HEK293T (cell line): ENCODE data around the gene ADAMTSL4.

Experiments
- CTCF ChIA-PET: fragments of 350-600 bp; formaldehyde crosslinking; extraction: SDS; loops from one replicate; lab custom pipeline; 2021; ENCODE audit warnings: antibody characterized with exemption, inconsistent platforms; lab: Yijun Ruan, JAX
- POLR2A ChIA-PET: fragments of 350-600 bp; formaldehyde crosslinking; extraction: SDS; loops from one replicate; lab custom pipeline; 2020; ENCODE audit warnings: antibody characterized with exemption, inconsistent platforms; lab: Yijun Ruan, JAX
- DNase-seq: peaks from one replicate; pipeline ENCODE4 v3.0.0; 2012; ENCODE audit warnings: mixed read lengths; ENCODE audit errors: extremely low spot score
- ARNT ChIP-seq: fragments of 450-650 bp; IDR thresholded peaks from 2 replicates; pipeline ENCODE4 v1.6.1; 2017; ENCODE audit warnings: mild to moderate bottlenecking
- BHLHE40 ChIP-seq: fragments of 450-650 bp; IDR thresholded peaks from 2 replicates; pipeline ENCODE4 v1.6.1; 2016; ENCODE audit warnings: mild to moderate bottlenecking, moderate library complexity, borderline replicate concordance
- CTBP1 ChIP-seq: fragments of 450-650 bp; IDR thresholded peaks from 2 replicates; pipeline ENCODE4 v1.6.1; 2016; ENCODE audit warnings: borderline replicate concordance
- ELF4 ChIP-seq: fragments of 450-650 bp; IDR thresholded peaks from 2 replicates; pipeline ENCODE4 v1.6.1; 2017; ENCODE audit warnings: antibody characterized with exemption
- FOXA1 ChIP-seq: fragments of 450-650 bp; IDR thresholded peaks from 2 replicates; pipeline ENCODE4 v1.6.1; 2016; ENCODE audit warnings: mild to moderate bottlenecking
- FOXK2 ChIP-seq: fragments of 450-650 bp; IDR thresholded peaks from 2 replicates; pipeline ENCODE4 v1.6.1; 2016; ENCODE audit warnings: mild to moderate bottlenecking
- FOXM1 ChIP-seq: fragments of 450-650 bp; IDR thresholded peaks from 2 replicates; pipeline ENCODE4 v1.6.1; 2017; ENCODE audit warnings: mild to moderate bottlenecking, borderline replicate concordance
- HDGF ChIP-seq: fragments of 450-650 bp; IDR thresholded peaks from 2 replicates; pipeline ENCODE4 v1.6.1; 2017; ENCODE audit warnings: antibody characterized with exemption, borderline replicate concordance
- L3MBTL2 ChIP-seq: fragments of 450-650 bp; conservative IDR thresholded peaks from 2 replicates; pipeline ENCODE4 v1.6.1; 2016; ENCODE audit warnings: mild to moderate bottlenecking
- LEF1 ChIP-seq: fragments of 450-650 bp; IDR thresholded peaks from 2 replicates; pipeline ENCODE4 v1.6.1; 2017; ENCODE audit warnings: mild to moderate bottlenecking, borderline replicate concordance
- NFRKB ChIP-seq: fragments of 450-650 bp; IDR thresholded peaks from 2 replicates; pipeline ENCODE4 v1.6.1; 2016; ENCODE audit warnings: mild to moderate bottlenecking, moderate library complexity
- SP1 ChIP-seq: fragments of 450-650 bp; IDR thresholded peaks from 2 replicates; pipeline ENCODE4 v1.6.1; 2017
- SUZ12 ChIP-seq: fragments of 450-650 bp; IDR thresholded peaks from 2 replicates; pipeline ENCODE4 v1.6.1; 2016; ENCODE audit warnings: mild to moderate bottlenecking
- TARDBP ChIP-seq: fragments of 450-650 bp; IDR thresholded peaks from 2 replicates; pipeline ENCODE4 v1.6.1; 2016
- ZNF384 ChIP-seq: fragments of 450-650 bp; IDR thresholded peaks from 2 replicates; pipeline ENCODE4 v1.6.1; 2016
- TF ChIP-seq, protein P1 (sequence below): fragments of 450-650 bp; IDR thresholded peaks from 2 replicates; pipeline ENCODE4 v1.6.1; 2016

The ADAMTSL4 gene

DNA sequence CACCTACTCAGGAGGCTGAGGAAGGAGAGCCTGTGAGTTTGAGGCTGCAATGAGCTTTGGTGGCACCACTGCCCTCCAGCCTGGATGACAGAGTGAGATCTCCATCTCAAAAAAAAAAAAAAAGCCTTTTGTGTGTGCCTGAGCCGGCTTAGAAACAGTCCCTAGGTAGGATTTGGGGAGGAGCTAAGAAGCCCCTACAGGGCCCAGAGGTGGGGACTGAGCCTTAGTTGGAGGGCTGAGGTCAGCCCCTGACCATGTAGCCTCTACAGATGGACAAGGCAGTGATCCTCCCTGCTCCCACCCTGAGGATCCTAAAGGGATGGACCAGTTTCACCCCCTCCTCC lies 2.5 kb downstream of the ADAMTSL4 start:
- ChIA-PET CTCF (interaction anchor here (0.6 to 1.9 kb wide), 3 partner anchors 9 to 275 kb away, joined by 3 to 10 read pairs (median 5); no protein-coding TSS in a partner anchor), POLR2A (interaction anchor here (0.8 to 2.2 kb wide), 6 partner anchors 10 to 78 kb away, joined by 3 to 9 read pairs (median 4); partner anchors contain the start of genes ENSA, FALEC and MCL1)
- TF ChIP-seq LEF1: no peak
- TF ChIP-seq FOXK2: no peak
- TF ChIP-seq L3MBTL2: no peak
- no peak for TF ChIP-seq NFRKB
- no peak for TF ChIP-seq ZNF384
- TF ChIP-seq SP1: no peak
- no peak for TF ChIP-seq HDGF
- TF ChIP-seq TARDBP: no peak
- no peak for TF ChIP-seq FOXA1
- no peak for TF ChIP-seq SUZ12
- TF ChIP-seq FOXM1: no peak
- no peak for TF ChIP-seq ARNT
- TF ChIP-seq CTBP1: no peak
- no peak for TF ChIP-seq BHLHE40
- no peak for DNase-seq

DNA sequence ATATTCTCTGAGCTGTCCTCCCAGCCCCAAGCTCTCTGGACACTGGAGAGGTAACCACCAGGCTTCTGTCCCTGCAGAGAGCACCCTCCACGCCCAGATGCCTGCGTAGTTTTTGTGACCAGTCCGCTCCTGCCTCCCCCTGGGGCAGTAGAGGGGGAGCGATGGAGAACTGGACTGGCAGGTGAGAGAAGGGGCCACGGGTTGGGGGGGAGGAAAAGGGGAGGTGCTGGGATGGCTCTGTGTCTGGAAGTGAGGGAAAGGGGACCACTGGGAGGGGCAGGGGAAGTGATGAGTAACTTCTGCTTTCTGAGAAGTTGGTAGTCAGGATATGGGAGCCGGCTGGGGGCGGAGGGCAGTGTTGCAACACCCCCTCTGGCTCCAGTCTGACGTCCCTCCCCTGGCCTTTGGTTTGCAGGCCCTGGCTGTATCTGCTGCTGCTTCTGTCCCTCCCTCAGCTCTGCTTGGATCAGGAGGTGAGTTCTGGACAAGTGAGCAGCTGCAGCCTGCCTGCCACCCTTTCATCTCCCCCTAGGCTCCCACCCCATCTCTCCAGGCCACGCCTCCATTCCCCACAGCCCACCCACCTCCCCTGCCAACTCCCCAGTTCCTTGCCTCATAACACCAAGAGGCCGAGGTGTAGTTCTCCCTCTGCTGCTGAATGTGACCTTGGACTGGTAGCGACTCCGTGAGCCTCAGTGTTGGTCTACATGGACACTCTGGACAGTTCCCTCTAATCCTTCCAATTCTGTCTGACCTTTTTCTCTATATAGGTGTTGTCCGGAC lies 3.1 kb downstream of the ADAMTSL4 start:
- TF ChIP-seq TARDBP (no peak), HDGF (no peak), FOXA1 (no peak), SUZ12 (no peak), L3MBTL2 (no peak), ARNT (no peak), LEF1 (no peak), ZNF384 (no peak), BHLHE40 (no peak)
- TF ChIP-seq, protein P1, sequence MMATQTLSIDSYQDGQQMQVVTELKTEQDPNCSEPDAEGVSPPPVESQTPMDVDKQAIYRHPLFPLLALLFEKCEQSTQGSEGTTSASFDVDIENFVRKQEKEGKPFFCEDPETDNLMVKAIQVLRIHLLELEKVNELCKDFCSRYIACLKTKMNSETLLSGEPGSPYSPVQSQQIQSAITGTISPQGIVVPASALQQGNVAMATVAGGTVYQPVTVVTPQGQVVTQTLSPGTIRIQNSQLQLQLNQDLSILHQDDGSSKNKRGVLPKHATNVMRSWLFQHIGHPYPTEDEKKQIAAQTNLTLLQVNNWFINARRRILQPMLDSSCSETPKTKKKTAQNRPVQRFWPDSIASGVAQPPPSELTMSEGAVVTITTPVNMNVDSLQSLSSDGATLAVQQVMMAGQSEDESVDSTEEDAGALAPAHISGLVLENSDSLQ: no peak
- ChIA-PET POLR2A (interaction anchor here (0.8 to 2.2 kb wide), 5 partner anchors 10 to 77 kb away, joined by 3 to 9 read pairs (median 4); partner anchors contain the start of genes ENSA, FALEC and MCL1), CTCF (interaction anchor here (0.6 to 1.9 kb wide), 3 partner anchors 8 to 274 kb away, joined by 3 to 10 read pairs (median 5); no protein-coding TSS in a partner anchor)
- no peak for DNase-seq

DNA sequence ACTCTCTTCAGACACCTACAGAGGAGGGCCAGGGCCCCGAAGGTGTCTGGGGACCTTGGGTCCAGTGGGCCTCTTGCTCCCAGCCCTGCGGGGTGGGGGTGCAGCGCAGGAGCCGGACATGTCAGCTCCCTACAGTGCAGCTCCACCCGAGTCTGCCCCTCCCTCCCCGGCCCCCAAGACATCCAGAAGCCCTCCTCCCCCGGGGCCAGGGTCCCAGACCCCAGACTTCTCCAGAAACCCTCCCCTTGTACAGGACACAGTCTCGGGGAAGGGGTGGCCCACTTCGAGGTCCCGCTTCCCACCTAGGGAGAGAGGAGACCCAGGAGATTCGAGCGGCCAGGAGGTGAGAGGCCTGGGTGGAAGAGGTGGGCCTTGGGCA lies 3.7 kb downstream of the ADAMTSL4 start:
- CTCF ChIA-PET: interaction anchor here (1.9 kb wide), 1 partner anchor 8 kb away, joined by 10 read pairs; no protein-coding TSS in a partner anchor
- POLR2A ChIA-PET: interaction anchor here (1.0 to 1.5 kb wide), 3 partner anchors 9 to 27 kb away, joined by 3 to 4 read pairs (median 3); partner anchors contain the start of gene MCL1
- DNase-seq: no peak
- TF ChIP-seq SP1 (no peak), ZNF384 (no peak), CTBP1 (no peak), FOXM1 (no peak), BHLHE40 (no peak), TARDBP (no peak), FOXK2 (no peak), HDGF (no peak), FOXA1 (no peak), ELF4 (no peak), ARNT (no peak)
- TF ChIP-seq, protein P1: no peak

DNA sequence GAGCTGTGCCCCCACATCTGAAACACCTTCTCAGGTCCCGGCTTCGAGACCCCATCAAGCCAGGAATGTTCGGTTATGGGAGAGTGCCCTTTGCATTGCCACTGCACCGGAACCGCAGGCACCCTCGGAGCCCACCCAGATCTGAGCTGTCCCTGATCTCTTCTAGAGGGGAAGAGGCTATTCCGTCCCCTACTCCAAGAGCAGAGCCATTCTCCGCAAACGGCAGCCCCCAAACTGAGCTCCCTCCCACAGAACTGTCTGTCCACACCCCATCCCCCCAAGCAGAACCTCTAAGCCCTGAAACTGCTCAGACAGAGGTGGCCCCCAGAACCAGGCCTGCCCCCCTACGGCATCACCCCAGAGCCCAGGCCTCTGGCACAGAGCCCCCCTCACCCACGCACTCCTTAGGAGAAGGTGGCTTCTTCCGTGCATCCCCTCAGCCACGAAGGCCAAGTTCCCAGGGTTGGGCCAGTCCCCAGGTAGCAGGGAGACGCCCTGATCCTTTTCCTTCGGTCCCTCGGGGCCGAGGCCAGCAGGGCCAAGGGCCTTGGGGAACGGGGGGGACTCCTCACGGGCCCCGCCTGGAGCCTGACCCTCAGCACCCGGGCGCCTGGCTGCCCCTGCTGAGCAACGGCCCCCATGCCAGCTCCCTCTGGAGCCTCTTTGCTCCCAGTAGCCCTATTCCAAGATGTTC lies 4.3 kb downstream of the ADAMTSL4 start:
- ChIA-PET POLR2A (interaction anchor here (0.9 to 1.0 kb wide), 3 partner anchors 10 to 26 kb away, joined by 3 read pairs; partner anchors contain the start of gene MCL1), CTCF (interaction anchor here (0.5 to 1.9 kb wide), 2 partner anchors 7 to 21 kb away, joined by 6 to 10 read pairs; no protein-coding TSS in a partner anchor)
- TF ChIP-seq LEF1: no peak
- no peak for TF ChIP-seq BHLHE40
- no peak for TF ChIP-seq FOXM1
- TF ChIP-seq CTBP1: no peak
- no peak for TF ChIP-seq FOXK2
- TF ChIP-seq TARDBP: no peak
- no peak for TF ChIP-seq NFRKB
- no peak for TF ChIP-seq HDGF
- TF ChIP-seq SP1: no peak
- TF ChIP-seq ELF4: no peak
- TF ChIP-seq SUZ12: no peak
- TF ChIP-seq L3MBTL2: no peak
- TF ChIP-seq, protein P1: no peak
- TF ChIP-seq FOXA1: no peak
- no peak for TF ChIP-seq ZNF384
- no peak for TF ChIP-seq ARNT
- DNase-seq: no peak

DNA sequence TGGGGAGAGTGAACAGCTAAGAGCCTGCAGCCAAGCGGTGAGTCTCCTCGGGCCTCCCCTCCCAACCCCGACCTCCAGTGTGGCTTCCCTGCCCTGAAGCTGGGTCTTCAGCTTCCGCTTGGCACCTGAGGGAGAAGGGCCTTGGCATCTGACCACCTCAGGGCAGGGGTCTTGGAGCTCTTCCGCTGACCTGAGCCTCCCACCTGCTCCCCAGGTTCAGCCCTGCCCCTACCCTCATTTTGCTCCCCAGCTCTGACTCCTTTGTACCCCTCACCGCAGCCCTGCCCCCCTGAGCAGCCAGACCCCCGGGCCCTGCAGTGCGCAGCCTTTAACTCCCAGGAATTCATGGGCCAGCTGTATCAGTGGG lies 4.9 kb downstream of the ADAMTSL4 start:
- TF ChIP-seq FOXK2: no peak
- no peak for TF ChIP-seq ELF4
- TF ChIP-seq FOXA1: no peak
- TF ChIP-seq HDGF: no peak
- ChIA-PET CTCF (interaction anchor here (0.5 kb wide), 1 partner anchor 21 kb away, joined by 6 read pairs; no protein-coding TSS in a partner anchor), POLR2A (interaction anchor here (0.9 to 1.0 kb wide), 2 partner anchors 9 to 26 kb away, joined by 3 read pairs; partner anchors contain the start of gene MCL1)
- no peak for DNase-seq
